ENCODE results near the gene CTNNBL1. TPM values are rescaled to one million over a fixed set of nuclear protein-coding genes. Genes with fewer than 3 reads are reported as not detected.

Gene CTNNBL1
- total and polyA plus RNA-seq, 2 donors (not counting 3 experiments of a cell fraction or from before 2014, with no cell fraction given), result 20.8 to 60.2 TPM

DNA sequence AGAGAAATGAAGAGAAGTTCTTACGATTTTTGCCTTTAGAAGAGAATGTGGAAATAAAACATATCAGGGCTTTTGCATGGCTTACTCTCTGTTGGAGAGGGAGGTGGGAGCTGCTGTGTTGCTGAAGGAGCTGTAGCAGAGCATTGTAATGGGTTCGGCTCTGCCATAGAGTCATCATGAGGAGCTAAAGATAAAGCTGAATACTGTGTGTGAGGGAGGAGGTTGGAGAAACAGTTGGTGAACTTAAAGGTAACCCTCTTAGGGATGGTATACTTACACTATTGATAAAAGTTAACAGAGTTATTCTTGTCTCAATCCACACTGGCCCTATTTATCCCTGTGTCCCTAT lies 34.8 kb downstream of the CTNNBL1 start:
- intact Hi-C loops (cut with micrococcal nuclease) (no loop called here), dilution Hi-C loops (cut with MboI; ENCODE audit: extremely low pct_ligation_motif_present, low sequenced_read_pairs) (no loop called here)
- Histone ChIP-seq H3K9me3 (replicated peaks; ENCODE audit: control insufficient read depth, insufficient read depth, low read length) (no peaks in the 10 kb centered on the region), H3K4me2 (ENCODE audit: insufficient read depth, low read length) (no peak overlapping the region), H4K20me1 (replicated peaks; ENCODE audit: control insufficient read depth, extremely low read depth, insufficient read depth, low read length) (peaks cover 3% of the 10 kb centered on the region), H3K4me1 (ENCODE audit: control insufficient read depth, extremely low read depth, insufficient read depth, low read length) (no peaks in the 10 kb centered on the region), H3K4me3 (replicated peaks in 1 of 3; ENCODE audit: insufficient read depth in 1 of 3, low read depth in 1 of 3, low read length in 3 of 3) (no peak overlapping the region), H3K9ac (replicated peaks; ENCODE audit: extremely low read depth, insufficient read depth, low read length) (no peak overlapping the region), H2AFZ (ENCODE audit: low read depth, low read length) (no peak overlapping the region), H3K27me3 (ENCODE audit: control insufficient read depth in 2 of 2, insufficient read depth in 2 of 2, low read length in 2 of 2) (no peaks in the 10 kb centered on the region), H3K27ac (ENCODE audit: insufficient read depth, low read depth, low read length) (no peak overlapping the region), H3K36me3 (ENCODE audit: control insufficient read depth in 2 of 2, extremely low read depth in 1 of 2, insufficient read depth in 2 of 2, low read length in 2 of 2) (no peaks in the 10 kb centered on the region), H3K9me1 (replicated peaks; ENCODE audit: control insufficient read depth, extremely low read depth, insufficient read depth, low read length) (no peaks in the 10 kb centered on the region), H3K79me2 (ENCODE audit: control insufficient read depth, insufficient read depth, low read length) (peaks cover 1% of the 10 kb centered on the region)
- ChIA-PET CTCF (interaction anchor here (1.2 kb wide), 1 partner anchor 69 kb away, joined by 3 read pairs; no protein-coding TSS in a partner anchor), POLR2A (no interaction called here)
- no TSS peak for BruUV-seq (replicated peaks)
- no peak for DNase-seq (ENCODE audit: low read depth, low spot score)
- no peak for FAIRE-seq
- TF ChIP-seq FOS (IDR thresholded peaks at IDR 0.05; ENCODE audit: borderline replicate concordance, insufficient read depth, low read length), result no peak
- no peak for TF ChIP-seq POLR2AphosphoS5 (IDR thresholded peaks at IDR 0.05; ENCODE audit: insufficient read depth, low read depth, low read length)
- TF ChIP-seq CTCF (IDR thresholded peaks at IDR 0.05; ENCODE audit: extremely low read depth in 1 of 2, insufficient read depth in 1 of 2, low read depth in 1 of 2, low read length in 2 of 2), result no peak
- TF ChIP-seq GATA2 (IDR thresholded peaks at IDR 0.05; ENCODE audit: insufficient read depth, insufficient read length, low read depth, low read length), result no peak
- TF ChIP-seq POLR2A (IDR thresholded peaks at IDR 0.05; ENCODE audit: low read depth, low read length), result no peak
- TF ChIP-seq JUN (IDR thresholded peaks at IDR 0.05; ENCODE audit: borderline replicate concordance, insufficient read depth, insufficient read length, low read depth), result no peak
- no peak for TF ChIP-seq MYC (IDR thresholded peaks at IDR 0.05; ENCODE audit: low read depth, low read length)
- TF ChIP-seq EZH2 (IDR thresholded peaks at IDR 0.05; ENCODE audit: borderline replicate concordance, low read depth, low read length, severe bottlenecking), result no peak
- TF ChIP-seq MAX (IDR thresholded peaks at IDR 0.05; ENCODE audit: insufficient read depth, insufficient read length), result no peak
